Measurements from ENCODE around the gene STAC. TPM values are rescaled to one million over a fixed set of nuclear protein-coding genes. Genes with fewer than 3 reads are reported as not detected.

STAC gene, protein sequence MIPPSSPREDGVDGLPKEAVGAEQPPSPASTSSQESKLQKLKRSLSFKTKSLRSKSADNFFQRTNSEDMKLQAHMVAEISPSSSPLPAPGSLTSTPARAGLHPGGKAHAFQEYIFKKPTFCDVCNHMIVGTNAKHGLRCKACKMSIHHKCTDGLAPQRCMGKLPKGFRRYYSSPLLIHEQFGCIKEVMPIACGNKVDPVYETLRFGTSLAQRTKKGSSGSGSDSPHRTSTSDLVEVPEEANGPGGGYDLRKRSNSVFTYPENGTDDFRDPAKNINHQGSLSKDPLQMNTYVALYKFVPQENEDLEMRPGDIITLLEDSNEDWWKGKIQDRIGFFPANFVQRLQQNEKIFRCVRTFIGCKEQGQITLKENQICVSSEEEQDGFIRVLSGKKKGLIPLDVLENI
- 1 to 10 TPM in 1 of 2 donors, under 1 TPM in 1; 0.42 to 1.1 TPM for total RNA-seq

DNA sequence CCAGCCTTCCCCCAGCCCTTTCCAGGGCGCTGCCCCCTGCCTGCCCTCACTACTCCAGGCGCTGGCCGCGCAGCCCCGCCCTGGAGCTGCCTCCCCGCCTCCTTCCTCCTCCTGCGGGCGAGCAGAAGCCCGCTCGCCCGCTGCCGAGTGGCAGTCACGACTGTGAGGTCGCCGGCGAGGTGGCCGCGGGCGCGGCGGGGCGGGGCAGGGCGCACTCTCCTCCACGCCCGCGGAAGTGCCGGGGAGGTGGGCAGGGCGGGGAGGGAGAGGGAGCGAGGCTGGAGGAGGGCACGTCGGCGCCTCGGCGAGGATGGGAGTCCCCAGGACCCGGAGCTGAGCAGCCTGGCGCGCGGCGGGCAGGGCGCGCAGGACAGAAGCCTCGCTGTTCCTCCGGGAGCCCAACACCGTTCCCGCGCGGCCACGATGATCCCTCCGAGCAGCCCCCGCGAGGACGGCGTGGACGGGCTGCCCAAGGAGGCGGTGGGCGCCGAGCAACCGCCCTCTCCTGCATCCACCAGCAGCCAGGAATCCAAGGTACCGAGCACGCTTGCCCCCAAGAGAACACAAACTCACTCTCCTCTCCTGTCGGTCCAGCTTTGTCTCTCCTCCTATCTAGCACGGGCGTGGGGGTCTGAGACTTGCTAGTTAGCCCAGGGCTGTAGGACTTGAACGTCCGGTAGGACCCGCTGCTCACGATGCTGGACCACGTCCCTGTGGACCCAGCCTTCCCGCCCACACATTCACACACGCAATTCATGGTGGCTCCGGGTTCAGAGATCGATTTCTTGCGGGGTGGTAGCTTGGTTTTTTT lies at the start of gene STAC:
Gene STAC (plus strand): TSS at position 284 of the 811 bp plus-strand sequence. CDS start 140 bp downstream, at position 424.
- Histone ChIP-seq H3K9ac (ENCODE audit: low read depth in 2 of 2, low read length in 2 of 2) (no peak within 1 kb of the TSS), H3K4me3 (peak within 1 kb of the TSS; percentile 32), H3K27ac (no peak within 1 kb of the TSS), H3K9me3 (no peaks in the 10 kb centered on the region), H3K27me3 (peaks cover 5% of the 10 kb centered on the region), H3K4me1 (no peaks in the 10 kb centered on the region), H3K36me3 (no peaks in the 10 kb centered on the region)
- intact Hi-C loops (cut with DNase I), result no loop called here
- peak; percentile 18 for DNase-seq
- no peak for TF ChIP-seq CTCF (IDR thresholded peaks at IDR 0.05)

GRCh38 chr3:36332139-36332538 lies 48.2 kb upstream of the STAC start:
- Histone ChIP-seq H3K9ac (ENCODE audit: low read depth in 2 of 2, low read length in 2 of 2) (no peak overlapping the region), H3K27me3 (no peaks in the 10 kb centered on the region), H3K27ac (no peak overlapping the region), H3K4me1 (no peaks in the 10 kb centered on the region), H3K9me3 (no peaks in the 10 kb centered on the region), H3K36me3 (no peaks in the 10 kb centered on the region), H3K4me3 (no peak overlapping the region)
- TF ChIP-seq CTCF (IDR thresholded peaks at IDR 0.05), result no peak
- no peak for DNase-seq
- intact Hi-C loops (cut with DNase I), result no loop called here

DNA sequence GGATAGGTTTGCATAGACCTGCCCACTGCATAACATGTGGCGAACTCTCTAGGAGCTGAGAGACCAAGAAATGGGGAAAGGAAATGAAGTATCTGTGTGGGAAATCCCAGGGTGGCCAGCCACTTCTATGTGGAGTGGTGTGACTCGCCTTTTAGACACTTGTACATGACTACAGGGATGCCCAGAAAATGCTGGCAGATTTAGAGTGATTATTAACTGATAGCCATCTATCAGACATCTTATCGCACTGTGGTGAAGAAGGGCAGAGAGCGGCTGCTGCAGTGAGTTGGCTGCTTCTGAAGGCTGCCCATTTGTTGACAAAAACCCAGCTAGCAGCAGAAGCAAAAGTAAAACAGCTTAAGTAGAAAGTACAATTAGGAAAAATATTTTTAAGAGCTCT lies 18.1 kb upstream of the STAC start:
- Histone ChIP-seq H3K4me1 (no peaks in the 10 kb centered on the region), H3K27ac (no peak overlapping the region), H3K9me3 (no peaks in the 10 kb centered on the region), H3K9ac (ENCODE audit: low read depth in 2 of 2, low read length in 2 of 2) (no peak overlapping the region), H3K27me3 (no peaks in the 10 kb centered on the region), H3K4me3 (no peak overlapping the region), H3K36me3 (no peaks in the 10 kb centered on the region)
- TF ChIP-seq CTCF (IDR thresholded peaks at IDR 0.05), result no peak
- no peak for DNase-seq
- intact Hi-C loops (cut with DNase I), result no loop called here

GRCh38 chr3:36362973-36363372 lies 17.3 kb upstream of the STAC start:
- H3K9me3 ChIP-seq, result no peaks in the 10 kb centered on the region
- no peak overlapping the region for H3K27ac ChIP-seq
- H3K27me3 ChIP-seq, result no peaks in the 10 kb centered on the region
- DNase-seq, result no peak
- H3K4me3 ChIP-seq, result no peak overlapping the region
- no peak overlapping the region for H3K9ac ChIP-seq (ENCODE audit: low read depth in 2 of 2, low read length in 2 of 2)
- H3K36me3 ChIP-seq, result no peaks in the 10 kb centered on the region
- H3K4me1 ChIP-seq, result no peaks in the 10 kb centered on the region
- no peak for TF ChIP-seq CTCF (IDR thresholded peaks at IDR 0.05)
- intact Hi-C loops (cut with DNase I), result no loop called here

GRCh38 chr3:36364260-36364659 lies 16.0 kb upstream of the STAC start:
- H3K9ac ChIP-seq (ENCODE audit: low read depth in 2 of 2, low read length in 2 of 2), result no peak overlapping the region
- H3K27ac ChIP-seq, result no peak overlapping the region
- no peak overlapping the region for H3K4me3 ChIP-seq
- no peaks in the 10 kb centered on the region for H3K36me3 ChIP-seq
- H3K27me3 ChIP-seq, result no peaks in the 10 kb centered on the region
- intact Hi-C loops (cut with DNase I), result no loop called here
- no peaks in the 10 kb centered on the region for H3K9me3 ChIP-seq
- DNase-seq, result no peak
- TF ChIP-seq CTCF (IDR thresholded peaks at IDR 0.05), result no peak
- no peaks in the 10 kb centered on the region for H3K4me1 ChIP-seq

Data from colonic mucosa (tissue), 4 donors.